GM19099 (cell line): ENCODE data around the gene TMEM39A.

Experiments used
- POLR2A ChIP-seq: IDR thresholded peaks from 3 replicates; pipeline ENCODE4 v1.6.1; 2011; ENCODE audit warnings: low read depth; ENCODE audit not compliant: insufficient read length; ENCODE audit errors: extremely low read depth

TMEM39A gene

DNA sequence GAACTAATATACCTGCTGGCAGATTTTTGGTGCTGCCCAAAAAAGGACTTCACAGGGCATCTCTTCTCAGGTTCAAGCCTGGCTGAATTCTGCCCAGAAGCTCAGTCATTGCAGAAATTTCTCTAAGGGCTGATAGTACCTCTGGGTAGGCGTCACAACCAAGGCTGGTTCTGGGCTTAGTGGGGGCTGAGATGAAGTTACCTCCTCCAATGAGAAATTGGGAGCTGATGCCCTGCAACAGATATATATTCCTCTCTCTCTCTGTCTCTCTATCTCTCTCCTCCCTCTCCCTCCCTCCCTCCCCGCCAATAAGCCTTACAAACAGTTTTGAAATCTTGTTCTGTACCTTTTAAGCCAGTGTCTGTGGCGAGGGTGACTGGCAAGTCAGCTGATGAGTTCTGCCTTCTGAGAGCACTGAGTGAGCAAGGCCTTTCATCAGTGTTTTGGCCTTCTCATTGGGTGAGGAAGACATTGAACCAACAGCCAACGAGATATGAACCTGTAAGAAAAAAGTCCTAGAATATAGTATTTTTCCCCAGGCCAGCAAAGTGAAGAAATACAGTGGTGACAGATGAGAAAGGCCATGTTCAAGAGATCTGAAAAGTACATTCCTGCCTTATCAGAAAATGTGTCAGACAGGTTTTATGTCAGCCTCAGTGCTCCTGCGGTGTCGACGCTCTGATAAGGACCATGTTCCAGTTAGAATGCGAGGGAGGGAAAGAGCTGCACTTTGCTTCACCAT, 45.5 kb downstream of the TMEM39A start:
- no peak for TF ChIP-seq POLR2A

GRCh38 chr3:119416873-119417272, 46.5 kb downstream of the TMEM39A start:
- TF ChIP-seq POLR2A: no peak

DNA sequence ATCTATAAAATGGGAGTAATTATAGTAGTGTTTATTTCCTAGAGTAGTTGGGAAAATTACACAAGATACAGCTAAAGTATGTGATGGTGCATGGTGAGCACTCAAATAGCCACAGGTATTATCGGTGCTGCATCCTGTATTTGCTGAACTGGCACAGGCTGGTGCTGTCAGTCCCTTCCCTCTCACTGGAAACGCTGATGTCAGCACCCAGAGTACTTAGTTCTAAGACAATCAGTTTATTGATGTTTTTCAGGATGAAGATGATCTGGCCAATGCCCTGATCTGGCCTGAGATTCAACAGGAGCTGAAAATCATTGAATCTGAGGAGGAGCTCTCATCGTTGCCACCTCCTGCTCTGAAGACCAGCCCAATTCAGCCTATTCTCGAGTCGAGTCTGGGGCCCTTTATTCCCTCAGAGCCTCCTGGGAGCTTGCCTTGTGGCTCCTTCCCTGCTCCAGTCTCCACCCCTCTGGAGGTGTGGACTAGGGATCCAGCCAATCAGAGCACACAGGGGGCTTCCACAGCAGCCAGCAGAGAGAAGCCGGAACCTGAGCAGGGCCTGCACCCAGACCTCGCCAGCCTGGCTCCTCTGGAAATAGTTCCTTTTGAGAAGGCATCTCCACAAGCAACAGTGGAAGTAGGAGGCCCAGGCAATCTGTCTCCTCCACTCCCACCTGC, 49.7 kb downstream of the TMEM39A start:
- no peak for TF ChIP-seq POLR2A

DNA sequence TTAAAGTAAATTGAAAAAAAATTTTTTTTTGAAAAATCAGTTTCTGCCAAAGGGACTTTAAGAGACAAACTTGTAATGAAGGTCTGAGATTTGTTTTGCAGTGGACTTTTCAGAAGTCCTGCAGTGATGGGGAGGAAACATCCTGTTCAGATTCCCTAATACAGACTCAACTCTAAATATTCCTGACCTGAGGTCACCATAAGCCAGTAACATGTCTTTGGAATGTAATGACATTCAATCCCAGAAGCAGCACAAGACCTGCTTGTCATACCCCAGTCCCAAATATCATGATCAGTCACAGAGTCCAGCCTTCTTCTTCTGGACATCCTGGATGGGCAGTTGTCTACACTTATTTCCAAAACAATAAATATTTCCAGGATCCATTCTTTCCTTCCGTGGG, 53.6 kb downstream of the TMEM39A start:
- TF ChIP-seq POLR2A: no peak

DNA sequence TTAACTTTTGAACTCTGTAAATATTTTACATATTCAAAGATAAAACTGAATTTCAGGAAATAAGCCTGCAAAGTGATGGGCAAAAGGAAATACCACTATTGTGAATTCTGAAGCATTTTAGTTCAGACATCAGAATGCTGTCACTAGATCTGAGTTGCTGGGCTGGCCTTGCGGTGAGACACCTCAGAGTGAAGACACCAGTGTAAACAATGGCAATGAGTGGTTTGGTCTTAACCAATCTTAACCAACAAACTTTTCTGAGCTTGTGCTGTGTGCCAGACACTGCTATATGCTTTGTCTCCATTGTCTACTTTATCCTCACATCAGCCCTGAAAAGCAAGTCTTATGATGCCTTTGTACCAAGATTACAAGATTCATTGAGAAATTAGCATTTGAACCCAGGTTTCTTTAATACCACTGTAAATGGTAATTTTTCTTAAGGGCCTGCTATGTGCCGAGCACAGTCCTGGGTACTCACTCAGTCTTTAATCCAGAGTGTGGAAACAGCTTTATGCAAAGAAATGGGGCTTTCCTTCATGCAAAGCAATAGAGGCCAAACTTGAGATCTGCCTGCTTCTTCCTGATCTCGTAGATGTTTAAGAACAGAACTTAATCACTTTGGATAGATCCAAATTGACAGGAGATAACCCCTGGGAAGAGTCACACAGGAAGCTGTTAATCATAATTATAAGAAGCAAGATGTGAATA, 55.0 kb downstream of the TMEM39A start:
- no peak for TF ChIP-seq POLR2A

DNA sequence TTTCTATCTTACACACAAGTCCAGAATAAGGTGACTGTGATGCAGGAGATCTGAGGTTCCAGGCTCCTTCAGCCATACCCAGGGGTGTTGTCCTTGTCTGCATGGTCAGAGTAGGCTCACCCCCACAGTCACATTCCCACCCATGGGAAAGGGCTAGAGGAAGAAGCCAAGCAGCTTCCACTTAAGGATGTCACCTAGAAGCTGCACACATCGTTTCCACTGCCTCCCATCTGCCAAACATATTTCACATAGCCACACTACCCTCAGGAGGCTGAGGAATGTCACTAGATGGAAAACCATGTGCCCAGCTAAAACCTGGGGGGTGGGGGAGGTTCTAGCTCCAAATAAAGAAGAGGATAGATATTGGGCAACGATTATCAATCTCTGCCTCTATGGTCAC, 58.1 kb downstream of the TMEM39A start:
- TF ChIP-seq POLR2A: no peak

- no peak for TF ChIP-seq POLR2A
These were observed 60.2 kb downstream of the TMEM39A start for GRCh38 chr3:119403201-119403600.

DNA sequence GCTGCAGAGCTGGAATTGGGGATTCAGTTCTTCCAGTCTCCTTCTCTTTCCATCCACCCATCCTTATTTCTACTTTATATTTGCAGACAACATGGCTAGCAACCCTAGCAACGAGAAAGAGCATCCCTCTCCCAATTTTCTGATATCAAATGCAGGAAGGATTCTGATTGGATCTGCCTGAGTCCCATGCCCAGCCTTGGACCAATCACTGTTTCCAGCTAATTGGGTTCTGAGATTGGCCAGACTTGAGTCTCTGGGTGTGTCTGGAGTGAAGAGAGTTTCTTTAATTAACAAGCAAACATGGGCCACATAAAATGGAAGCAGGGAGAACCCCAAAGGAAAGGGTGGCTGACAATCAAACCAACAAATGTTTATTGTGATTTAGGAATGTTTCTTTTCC, 60.6 kb downstream of the TMEM39A start:
- TF ChIP-seq POLR2A: no peak

DNA sequence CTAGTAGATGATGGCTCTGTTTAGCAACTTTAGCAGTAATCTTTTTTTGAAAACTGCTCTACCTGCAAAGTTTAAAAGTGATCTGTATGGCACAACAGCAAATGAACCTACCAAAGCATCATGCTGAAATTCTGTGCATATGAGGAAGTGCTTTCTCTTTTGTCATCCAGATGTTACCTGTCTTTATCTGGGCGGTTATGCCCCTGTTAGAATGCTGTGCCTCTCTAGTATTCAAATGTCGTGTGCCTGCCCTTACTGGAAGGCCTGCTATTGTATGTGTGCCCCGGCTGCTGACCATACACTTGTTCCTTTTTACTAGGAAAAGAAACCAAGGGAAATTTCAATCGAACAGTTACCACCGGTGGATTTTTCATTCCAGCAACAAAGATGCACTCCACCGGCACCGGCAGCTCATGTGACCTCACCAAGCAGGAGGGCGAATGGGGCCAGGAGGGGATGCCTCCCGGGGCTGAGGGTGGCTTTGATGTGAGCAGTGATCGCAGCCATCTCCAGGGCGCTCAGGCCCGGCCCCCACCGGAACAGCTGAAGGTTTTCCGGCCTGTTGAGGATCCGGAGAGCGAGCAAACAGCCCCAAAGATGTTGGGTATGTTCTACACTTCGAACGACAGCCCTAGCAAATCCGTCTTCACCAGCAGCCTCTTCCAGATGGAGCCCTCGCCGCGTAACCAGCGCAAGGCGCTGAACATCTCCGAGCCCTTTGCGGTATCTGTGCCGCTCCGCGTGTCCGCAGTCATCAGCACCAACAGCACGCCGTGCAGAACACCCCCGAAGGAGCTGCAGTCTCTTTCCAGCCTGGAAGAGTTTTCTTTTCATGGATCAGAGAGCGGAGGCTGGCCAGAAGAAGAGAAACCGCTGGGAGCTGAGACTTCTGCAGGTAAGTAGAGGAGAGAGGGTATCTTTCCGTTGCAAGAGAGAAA, 61.6 kb downstream of the TMEM39A start:
- no peak for TF ChIP-seq POLR2A

DNA sequence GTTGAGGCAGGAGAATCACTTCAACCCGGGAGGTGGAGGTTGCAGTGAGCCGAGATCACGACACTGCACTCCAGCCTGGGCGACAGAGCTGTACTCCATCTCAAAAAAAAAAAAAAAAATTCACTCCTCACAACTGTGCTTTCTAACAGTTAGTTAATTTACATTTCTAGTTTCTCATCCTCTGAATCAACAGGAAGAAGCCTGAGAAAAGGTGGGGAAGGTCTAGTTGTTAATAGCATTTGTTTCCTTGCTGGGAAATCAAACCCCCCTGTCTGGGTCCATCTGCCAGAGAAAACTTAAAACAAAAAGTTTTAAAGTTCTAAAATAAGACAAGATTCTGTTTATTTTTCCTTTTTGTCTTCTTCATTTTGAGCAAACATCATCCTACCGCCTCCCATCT, 62.3 kb downstream of the TMEM39A start:
- TF ChIP-seq POLR2A: no peak

DNA sequence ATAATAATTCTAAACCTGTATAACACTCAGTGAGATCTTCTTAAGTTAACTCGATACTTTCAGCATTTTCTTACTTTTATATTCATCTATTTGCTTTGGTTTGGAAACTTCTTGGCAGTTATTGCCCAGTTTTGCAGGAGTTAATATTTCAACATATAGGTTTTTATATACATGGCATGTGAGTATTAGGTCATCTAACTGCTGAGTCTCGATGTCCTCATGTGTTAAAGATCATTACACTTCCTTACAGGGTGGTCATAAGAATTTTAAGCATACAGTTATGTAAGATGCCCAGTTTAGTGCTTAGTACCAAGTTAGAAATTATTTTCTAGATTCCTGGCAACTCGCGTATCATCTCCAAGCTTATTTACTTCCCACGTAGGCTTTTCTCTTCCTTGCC, 62.9 kb downstream of the TMEM39A start:
- no peak for TF ChIP-seq POLR2A

DNA sequence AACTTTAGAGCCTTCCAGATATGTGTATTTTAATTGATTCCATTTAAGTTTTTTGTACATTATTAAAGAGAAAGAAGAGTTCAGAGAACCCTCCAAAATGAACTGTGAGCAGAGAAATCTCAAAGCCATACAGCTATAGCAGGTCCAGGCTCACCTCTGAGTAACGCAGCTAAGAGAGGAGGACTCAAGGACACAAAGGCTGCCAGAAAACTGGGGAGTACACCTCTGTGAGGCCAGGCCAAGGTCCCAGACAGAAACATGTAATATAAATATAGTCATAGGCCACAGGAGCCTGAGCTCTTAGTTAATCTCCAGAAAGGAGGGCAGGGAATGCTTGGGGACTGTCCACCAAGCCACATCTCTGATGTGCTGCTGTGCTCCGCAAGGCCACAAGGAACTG, 66.5 kb downstream of the TMEM39A start:
- no peak for TF ChIP-seq POLR2A

GRCh38 chr3:119395923-119396358, 67.5 kb downstream of the TMEM39A start:
- no peak for TF ChIP-seq POLR2A

GRCh38 chr3:119388577-119388976, 74.8 kb downstream of the TMEM39A start:
- TF ChIP-seq POLR2A: no peak

DNA sequence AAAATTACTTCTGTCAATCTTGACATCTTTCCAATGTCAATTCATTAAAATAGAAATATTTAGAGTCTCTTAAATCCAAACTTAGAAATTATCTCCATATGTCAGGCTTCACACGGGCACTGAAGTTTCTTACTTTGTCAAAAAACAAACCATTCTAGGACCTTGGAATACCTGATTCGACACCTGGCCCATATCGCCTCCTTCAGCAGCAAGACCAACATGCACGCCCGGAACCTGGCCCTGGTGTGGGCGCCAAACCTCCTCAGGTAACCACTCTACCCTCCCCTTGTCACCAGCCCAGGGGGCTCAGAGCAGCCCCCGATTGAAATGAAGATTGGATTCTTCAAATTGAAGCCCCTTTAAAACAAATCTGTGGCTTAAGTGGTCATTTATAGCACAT, 81.3 kb downstream of the TMEM39A start:
- TF ChIP-seq POLR2A: no peak

DNA sequence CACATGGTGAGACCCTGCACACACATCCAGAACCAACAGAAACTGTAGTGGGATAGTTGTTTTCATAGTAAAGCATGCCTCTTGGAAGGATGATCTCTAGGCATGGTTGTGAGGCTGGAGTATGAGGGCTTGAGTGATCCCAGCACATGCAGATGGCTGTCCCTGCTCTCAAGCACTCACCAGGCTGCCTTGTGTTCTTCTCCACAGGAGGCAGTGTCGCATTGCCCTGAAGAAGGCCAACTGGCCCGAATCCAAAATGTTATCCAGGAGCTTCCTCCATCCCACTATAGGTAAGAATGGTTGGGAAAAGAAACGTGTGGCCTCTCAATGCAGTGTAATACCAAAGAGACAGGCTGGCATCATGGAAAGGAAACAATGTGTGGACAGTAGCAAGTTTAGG, 82.7 kb downstream of the TMEM39A start:
- no peak for TF ChIP-seq POLR2A
